Fibroblast of peridontal ligament (primary cell): Measurements from ENCODE around the gene PGGT1B.
"Not testable (repeated sequence)": the region's sequence is repeated elsewhere in the genome, so short reads cannot be mapped to it uniquely, and the experiment has no call there.

Experiments
- DNase-seq: peaks from one replicate; pipeline ENCODE4 v3.0.0-alpha.2; 2010; ENCODE audit errors: extremely low read depth

PGGT1B gene

GRCh38 chr5:115260248-115260647 lies 2.4 kb downstream of the PGGT1B start:
- no peak for DNase-seq

GRCh38 chr5:115257981-115258380 lies 4.7 kb downstream of the PGGT1B start:
- DNase-seq = no peak

- not testable (repeated sequence) for DNase-seq
Measured at GRCh38 chr5:115249379-115249778, 13.3 kb downstream of the PGGT1B start.

- DNase-seq = peak; percentile 69
Measured at GRCh38 chr5:115246361-115246991, 16.2 kb downstream of the PGGT1B start.

GRCh38 chr5:115243412-115243811 lies 19.3 kb downstream of the PGGT1B start:
- DNase-seq = peak; percentile 43

- DNase-seq = no peak
Measured at GRCh38 chr5:115241881-115242642, 20.6 kb downstream of the PGGT1B start.

- DNase-seq = no peak
Measured at GRCh38 chr5:115237066-115237465, 25.6 kb downstream of the PGGT1B start.

GRCh38 chr5:115236599-115236998 lies 26.1 kb downstream of the PGGT1B start:
- DNase-seq = no peak

- DNase-seq = peak; percentile 21
Measured at GRCh38 chr5:115231598-115231997, 31.1 kb downstream of the PGGT1B start.

- no peak for DNase-seq
Measured at GRCh38 chr5:115229606-115230005, 33.1 kb downstream of the PGGT1B start.

GRCh38 chr5:115227281-115227680 lies 35.4 kb downstream of the PGGT1B start:
- no peak for DNase-seq

- DNase-seq = peak; percentile 67
Measured at GRCh38 chr5:115214541-115214940, 48.1 kb downstream of the PGGT1B start.

- no peak for DNase-seq
Measured at GRCh38 chr5:115209279-115209678, 53.4 kb downstream of the PGGT1B start.

- no peak for DNase-seq
Measured at GRCh38 chr5:115202952-115203351, 59.7 kb downstream of the PGGT1B start.

GRCh38 chr5:115196161-115196560 lies 66.5 kb downstream of the PGGT1B start:
- DNase-seq = no peak

GRCh38 chr5:115194676-115195075 lies 68.0 kb downstream of the PGGT1B start:
- DNase-seq = peak; percentile 93

GRCh38 chr5:115193295-115193694 lies 69.4 kb downstream of the PGGT1B start:
- DNase-seq = no peak

GRCh38 chr5:115192098-115192497 lies 70.6 kb downstream of the PGGT1B start:
- DNase-seq = no peak

GRCh38 chr5:115191474-115192031 lies 71.1 kb downstream of the PGGT1B start:
- DNase-seq = no peak

GRCh38 chr5:115190388-115190787 lies 72.3 kb downstream of the PGGT1B start:
- no peak for DNase-seq

- no peak for DNase-seq
Measured at GRCh38 chr5:115189866-115190265, 72.8 kb downstream of the PGGT1B start.

- no peak for DNase-seq
Measured at GRCh38 chr5:115186794-115187193, 75.9 kb downstream of the PGGT1B start.

GRCh38 chr5:115184770-115185169 lies 77.9 kb downstream of the PGGT1B start:
- DNase-seq = no peak
